CD14-positive monocyte (primary cell): Measurements from ENCODE around the gene MPPED1. TPM values are rescaled to one million over a fixed set of nuclear protein-coding genes. Genes with fewer than 3 reads are reported as not detected.

Experiments used
- DNase-seq, 3 donors: peaks; one replicate each; pipeline ENCODE4 v3.0.0-alpha.2; 2011 to 2022
- H2AFZ ChIP-seq: 2 replicates; pipeline ENCODE4 v1.6.0; 2012; ENCODE audit warnings: mild to moderate bottlenecking, low read depth, low read length, inconsistent platforms; ENCODE audit not compliant: insufficient read depth, poor library complexity, severe bottlenecking
- H3K27ac ChIP-seq, 2 donors: 1 replicate in 1 of 2; 2 replicates in 1 of 2; pipeline ENCODE4 v1.5.1; 2012 to 2013; ENCODE audit warnings: low read length in 2 of 2, control low read depth in 1 of 2, inconsistent platforms in 1 of 2, low read depth in 1 of 2, mild to moderate bottlenecking in 1 of 2
- H3K27me3 ChIP-seq, 2 donors: one replicate each; pipeline versions ENCODE4 v1.6.0 to v1.6.1; 2011 to 2013; ENCODE audit warnings: low read length in 2 of 2; ENCODE audit not compliant: control insufficient read depth in 2 of 2, insufficient read depth in 2 of 2
- H3K36me3 ChIP-seq, 2 donors: replicated peaks in 1 of 2; 1 replicate in 1 of 2; 2 replicates in 1 of 2; pipeline versions ENCODE4 v1.5.1 to v1.6.1; 2012 to 2013; ENCODE audit warnings: low read length in 2 of 2, control low read depth in 1 of 2, inconsistent platforms in 1 of 2, mild to moderate bottlenecking in 1 of 2; ENCODE audit not compliant: insufficient read depth in 2 of 2, control insufficient read depth in 1 of 2
- H3K4me1 ChIP-seq, 2 donors: 1 replicate in 1 of 2; 2 replicates in 1 of 2; pipeline versions ENCODE4 v1.5.1 to v1.6.1; 2012 to 2013; ENCODE audit warnings: low read length in 2 of 2, control low read depth in 1 of 2, inconsistent platforms in 1 of 2, mild to moderate bottlenecking in 1 of 2, moderate library complexity in 1 of 2; ENCODE audit not compliant: insufficient read depth in 2 of 2, control insufficient read depth in 1 of 2
- H3K4me2 ChIP-seq: replicated peaks from 2 replicates; pipeline ENCODE3; 2012; ENCODE audit warnings: low read length, moderate library complexity, mild to moderate bottlenecking; ENCODE audit not compliant: poor library complexity, severe bottlenecking; ENCODE audit errors: extremely low read depth
- H3K4me3 ChIP-seq, 3 experiments: fragments of 200-600 bp in 1 of 3; sonication (generic) in 1 of 3; replicated peaks in 1 of 3; 1 replicate in 2 of 3; 2 replicates in 1 of 3; pipeline ENCODE4 v1.5.1; 2011 to 2013; ENCODE audit warnings: low read length in 3 of 3, mild to moderate bottlenecking in 3 of 3, control low read depth in 2 of 3, low read depth in 2 of 3, inconsistent platforms in 1 of 3, moderate library complexity in 1 of 3
- H3K79me2 ChIP-seq: 2 replicates; pipeline ENCODE4 v1.6.0; 2012; ENCODE audit warnings: mild to moderate bottlenecking, control low read depth, inconsistent platforms, low read length, moderate library complexity; ENCODE audit not compliant: insufficient read depth
- H3K9ac ChIP-seq: 2 replicates; pipeline ENCODE4 v1.6.0; 2017; ENCODE audit warnings: low read length, mild to moderate bottlenecking; ENCODE audit not compliant: insufficient read depth, poor library complexity, severe bottlenecking
- H3K9me3 ChIP-seq, 2 donors: replicated peaks in 1 of 2; 1 replicate in 1 of 2; 2 replicates in 1 of 2; pipeline versions ENCODE4 v1.5.1 to v1.6.1; 2012 to 2013; ENCODE audit warnings: low read length in 2 of 2, control low read depth in 1 of 2; ENCODE audit not compliant: control insufficient read depth in 1 of 2, insufficient read depth in 1 of 2
- H4K20me1 ChIP-seq: 2 replicates; pipeline ENCODE4 v1.6.0; 2012; ENCODE audit warnings: mild to moderate bottlenecking, low read length, control low read depth, moderate library complexity; ENCODE audit not compliant: insufficient read depth
- H3K27ac Mint-ChIP-seq, 7 donors: one replicate each; pipeline ENCODE4 v1.8.0; 2020; ENCODE audit warnings: mild to moderate bottlenecking in 7 of 7, mixed read lengths in 7 of 7, moderate library complexity in 6 of 7, inconsistent platforms in 2 of 7
- H3K27me3 Mint-ChIP-seq, 3 donors: one replicate each; pipeline ENCODE4 v1.8.0; 2021 to 2022; ENCODE audit warnings: low read depth in 3 of 3, mild to moderate bottlenecking in 3 of 3, mixed read lengths in 3 of 3, moderate library complexity in 3 of 3, inconsistent platforms in 1 of 3
- H3K36me3 Mint-ChIP-seq, 2 donors: one replicate each; pipeline ENCODE4 v1.8.0; 2020; ENCODE audit warnings: mixed read lengths in 2 of 2, inconsistent platforms in 1 of 2, mild to moderate bottlenecking in 1 of 2
- H3K4me1 Mint-ChIP-seq: one replicate; pipeline ENCODE4 v1.8.0; 2020; ENCODE audit warnings: mild to moderate bottlenecking, mixed read lengths
- H3K4me3 Mint-ChIP-seq, 2 donors: one replicate each; pipeline ENCODE4 v1.8.0; 2020; ENCODE audit warnings: mild to moderate bottlenecking in 2 of 2, mixed read lengths in 2 of 2, moderate library complexity in 1 of 2
- H3K9me3 Mint-ChIP-seq, 7 donors: one replicate each; pipeline ENCODE4 v1.8.0; 2020 to 2022; ENCODE audit warnings: mixed read lengths in 7 of 7, mild to moderate bottlenecking in 6 of 7, moderate library complexity in 6 of 7, inconsistent platforms in 2 of 7
- CTCF ChIP-seq: fragments of 200-600 bp; IDR thresholded peaks from one replicate; pipeline ENCODE4 v1.8.0; 2022; ENCODE audit warnings: antibody characterized with exemption, mild to moderate bottlenecking
- WGBS: methylation state at CpG from one replicate; pipeline ENCODE4 v1.1.5; 2013; ENCODE audit warnings: missing lambda C conversion rate; ENCODE audit not compliant: insufficient coverage; 5-methylcytosine and 5-hydroxymethylcytosine counted together
- intact Hi-C, 2 donors: fragments of 100-400 bp; cut with micrococcal nuclease; formaldehyde crosslinking; loops; one replicate each; pipeline versions ENCODE4 v1.15.0 to v1.15.1; 2023
- polyA plus RNA-seq, 3 donors: library from polyadenylated mRNA; depleted of rRNA in 1 of 3; unstranded in 2 of 3; stranded (reverse) in 1 of 3; fragments of 300-500 nt in 2 of 3; fragments of >200 nt in 1 of 3; fragmentation: Illumina TruSeq in 2 of 3; gene quantifications; 1 replicate in 2 of 3; 2 replicates in 1 of 3; pipeline ENCODE4 v1.2.3, GENCODE V29; 2012 to 2021

MPPED1 gene
- polyA plus RNA-seq, 3 donors: not detected

GRCh38 chr22:43442386-43443151, 30.8 kb downstream of the MPPED1 start:
- WGBS: 89% methylated on average over 12 of the region's 16 CpGs
- Histone ChIP-seq H3K4me2 (no peak overlapping the region), H3K9ac (no peak overlapping the region), H2AFZ (no peak overlapping the region), H3K4me3 (no peak overlapping the region), H3K36me3 (no peaks in the 10 kb centered on the region), H4K20me1 (no peaks in the 10 kb centered on the region), H3K79me2 (no peaks in the 10 kb centered on the region), H3K9me3 (no peaks in the 10 kb centered on the region), H3K27ac (no peak overlapping the region), H3K27me3 (peaks cover 0 to 3% of the 10 kb centered on the region in 2 donors), H3K4me1 (no peaks in the 10 kb centered on the region)
- Mint-ChIP-seq H3K36me3 (no peaks in the 10 kb centered on the region), H3K27ac (no peak overlapping the region), H3K4me1 (peaks cover 3% of the 10 kb centered on the region), H3K27me3 (peaks cover 4 to 15% (median 7%) of the 10 kb centered on the region in 3 donors), H3K4me3 (no peak overlapping the region), H3K9me3 (no peaks in the 10 kb centered on the region)
- no peak for TF ChIP-seq CTCF
- intact Hi-C loops: no loop called here
- no peak for DNase-seq

GRCh38 chr22:43443152-43443471, 31.3 kb downstream of the MPPED1 start:
- no peak for TF ChIP-seq CTCF
- Mint-ChIP-seq H3K27me3 (peaks cover 4 to 15% (median 7%) of the 10 kb centered on the region in 3 donors), H3K9me3 (no peaks in the 10 kb centered on the region), H3K4me1 (peaks cover 5% of the 10 kb centered on the region), H3K27ac (no peak overlapping the region), H3K4me3 (no peak overlapping the region), H3K36me3 (no peaks in the 10 kb centered on the region)
- Histone ChIP-seq H3K36me3 (no peaks in the 10 kb centered on the region), H3K79me2 (no peaks in the 10 kb centered on the region), H3K4me2 (no peak overlapping the region), H3K27ac (no peak overlapping the region), H3K9ac (no peak overlapping the region), H3K4me1 (peaks cover 3% of the 10 kb centered on the region in 2 donors), H2AFZ (no peak overlapping the region), H3K9me3 (no peaks in the 10 kb centered on the region), H3K4me3 (no peak overlapping the region), H4K20me1 (no peaks in the 10 kb centered on the region), H3K27me3 (peaks cover 0 to 3% of the 10 kb centered on the region in 2 donors)
- intact Hi-C loops: no loop called here
- WGBS: 92% methylated on average over 6 of the region's 6 CpGs
- DNase-seq: no peak
